Measurements from ENCODE around the gene CDX1.
A peak's percentile ranks its signal among the peaks of the same experiment; 100 is the strongest.

CDX1 gene

DNA sequence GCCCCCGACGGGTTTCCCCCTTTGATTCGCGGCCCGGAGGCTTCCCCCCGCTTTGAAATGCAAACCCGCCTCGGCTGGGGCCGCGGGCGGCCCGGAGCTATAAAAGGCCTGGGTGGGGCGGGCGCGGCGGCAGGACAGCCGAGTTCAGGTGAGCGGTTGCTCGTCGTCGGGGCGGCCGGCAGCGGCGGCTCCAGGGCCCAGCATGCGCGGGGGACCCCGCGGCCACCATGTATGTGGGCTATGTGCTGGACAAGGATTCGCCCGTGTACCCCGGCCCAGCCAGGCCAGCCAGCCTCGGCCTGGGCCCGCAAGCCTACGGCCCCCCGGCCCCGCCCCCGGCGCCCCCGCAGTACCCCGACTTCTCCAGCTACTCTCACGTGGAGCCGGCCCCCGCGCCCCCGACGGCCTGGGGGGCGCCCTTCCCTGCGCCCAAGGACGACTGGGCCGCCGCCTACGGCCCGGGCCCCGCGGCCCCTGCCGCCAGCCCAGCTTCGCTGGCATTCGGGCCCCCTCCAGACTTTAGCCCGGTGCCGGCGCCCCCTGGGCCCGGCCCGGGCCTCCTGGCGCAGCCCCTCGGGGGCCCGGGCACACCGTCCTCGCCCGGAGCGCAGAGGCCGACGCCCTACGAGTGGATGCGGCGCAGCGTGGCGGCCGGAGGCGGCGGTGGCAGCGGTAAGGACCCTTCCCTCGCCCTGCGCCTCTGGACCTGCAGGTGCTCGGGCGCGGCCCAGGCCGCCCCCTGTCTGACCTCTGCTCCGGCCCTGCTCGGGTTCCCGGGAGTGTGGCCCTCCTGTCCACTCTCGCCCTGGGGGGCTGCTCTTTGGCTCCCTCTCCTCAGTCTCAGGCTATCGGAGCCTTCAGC lies at the start of gene CDX1:
Gene CDX1 (plus strand): TSS at position 129 of the 862 bp plus-strand sequence. CDS start 99 bp downstream, at position 228.
- DNase-seq (ENCODE audit: low spot score): no peak

GRCh38 chr5:150117945-150118560 lies 48.5 kb upstream of the CDX1 start:
- no peak for DNase-seq (ENCODE audit: low spot score)

DNA sequence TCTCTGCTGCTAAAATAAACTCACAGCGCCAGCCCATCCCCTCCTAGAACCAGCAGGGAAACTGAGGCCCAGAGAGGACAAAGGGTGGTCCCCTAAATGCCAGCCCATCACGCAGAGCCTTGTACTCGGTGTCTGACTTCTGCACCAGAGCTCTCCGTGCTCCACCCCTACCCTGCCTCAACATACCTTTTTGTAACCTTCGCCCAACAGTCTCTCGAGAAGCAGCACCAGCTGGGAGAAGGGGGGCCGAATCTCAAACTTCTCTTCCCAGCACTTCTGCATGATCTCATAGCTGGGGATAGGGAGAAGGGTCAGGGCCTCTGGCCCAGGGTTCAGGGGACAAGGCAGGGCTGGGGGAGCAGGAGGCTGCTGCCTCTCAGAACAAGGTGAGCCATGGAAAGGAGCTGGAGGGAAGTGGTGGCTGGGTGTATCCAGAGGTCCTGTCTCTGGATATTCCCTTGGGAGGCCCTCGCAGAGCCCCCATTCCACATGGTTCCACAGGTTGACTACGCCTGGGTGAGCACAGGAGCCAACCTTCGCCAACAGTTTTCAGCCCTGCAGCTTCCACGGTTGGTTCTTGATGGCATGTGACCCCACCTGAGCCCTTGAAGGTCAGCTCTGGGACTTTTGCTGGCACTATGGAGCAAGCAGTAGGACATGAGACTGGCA lies 47.9 kb upstream of the CDX1 start:
- DNase-seq (ENCODE audit: low spot score): no peak

GRCh38 chr5:150119421-150120061 lies 47.0 kb upstream of the CDX1 start:
- DNase-seq (ENCODE audit: low spot score): no peak

DNA sequence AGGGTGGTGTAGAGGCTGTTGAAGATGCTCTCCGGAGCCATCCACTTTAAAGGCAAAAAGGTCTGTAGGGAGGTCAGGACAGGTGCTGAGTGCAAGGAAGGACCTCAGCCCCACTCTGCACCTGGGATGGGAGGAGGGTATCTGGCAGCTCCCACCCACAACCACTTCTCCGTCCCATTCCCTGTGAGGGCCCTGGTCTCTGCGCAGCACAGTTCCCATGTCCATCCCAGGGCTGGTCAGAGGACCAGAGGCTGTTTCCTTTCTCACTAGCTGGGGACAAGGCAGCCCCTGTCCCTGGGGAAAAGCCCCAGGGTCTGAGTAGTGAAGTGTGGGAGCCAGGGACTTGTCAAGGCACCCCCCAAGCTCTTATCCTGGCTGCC lies 46.5 kb upstream of the CDX1 start:
- DNase-seq (ENCODE audit: low spot score): no peak

DNA sequence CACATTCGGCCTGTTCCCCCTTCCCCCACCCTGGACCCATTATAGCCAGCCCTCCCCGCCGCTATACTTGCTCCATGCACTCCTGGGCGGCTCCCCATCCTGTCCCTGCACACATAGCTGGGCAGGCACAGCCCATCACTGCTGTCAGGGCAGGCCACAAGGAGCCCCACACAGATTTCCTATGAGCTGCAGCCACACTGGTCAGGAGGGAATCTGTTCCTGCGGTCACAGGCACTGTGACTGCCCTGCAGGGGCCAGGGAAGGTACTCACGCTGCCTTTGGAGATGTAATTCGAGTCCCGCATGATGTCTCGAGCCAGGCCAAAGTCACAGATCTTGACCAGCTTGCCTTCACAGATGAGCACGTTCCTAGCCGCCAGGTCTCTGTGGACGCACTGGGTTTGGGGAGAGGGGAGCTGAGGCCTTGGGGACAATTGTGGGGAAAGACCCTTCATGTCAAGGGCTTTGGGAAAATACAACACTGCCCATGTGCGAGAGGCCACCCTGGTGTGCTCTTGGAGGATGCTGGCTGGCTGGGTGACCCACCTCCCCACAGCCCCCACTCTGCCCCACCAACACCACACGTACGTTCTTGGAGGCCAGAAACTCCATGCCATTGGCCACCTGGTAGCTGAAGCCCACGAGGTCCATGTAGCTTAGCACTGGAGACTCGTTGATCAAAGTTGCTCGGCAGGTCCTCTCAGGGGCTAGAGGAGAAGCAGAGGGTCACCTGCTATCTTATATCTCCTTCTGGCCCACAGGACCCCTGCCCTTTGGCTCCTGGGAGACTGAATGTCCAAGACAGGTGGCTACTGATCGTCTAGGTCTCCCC lies 45.7 kb upstream of the CDX1 start:
- no peak for DNase-seq (ENCODE audit: low spot score)

DNA sequence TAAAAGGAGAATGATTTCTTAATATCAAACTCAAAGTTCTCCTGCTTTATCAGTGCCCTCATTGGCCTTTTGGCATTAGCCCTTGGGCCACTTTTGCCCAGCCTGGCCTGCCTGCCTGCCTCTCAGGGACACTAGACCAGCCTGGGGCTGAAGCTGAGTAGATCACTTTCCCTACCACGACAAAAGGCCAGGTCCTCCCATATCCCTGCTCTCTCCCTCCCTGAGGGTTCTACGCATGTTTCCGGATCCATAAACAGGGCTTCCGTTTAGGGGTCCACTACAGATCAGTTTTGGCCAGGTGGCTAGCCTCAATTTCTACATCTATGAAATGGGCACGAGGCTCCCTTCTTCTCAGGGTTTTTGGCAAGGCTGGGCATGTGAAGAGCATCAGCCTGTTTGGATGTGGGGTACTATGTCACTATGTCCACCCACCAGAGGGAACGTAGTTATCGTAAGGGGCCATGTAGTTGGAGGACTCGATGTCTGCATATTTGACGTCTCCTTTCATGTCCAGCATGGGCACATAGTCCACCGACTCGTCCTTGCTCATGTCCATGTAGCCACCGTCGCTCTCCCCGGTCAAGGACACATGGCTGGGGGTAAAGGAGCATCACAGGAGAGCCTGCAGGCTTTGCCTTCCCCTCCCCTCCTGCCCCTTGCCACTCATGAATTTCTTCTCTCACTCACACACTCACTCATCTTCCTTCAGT lies 45.0 kb upstream of the CDX1 start:
- DNase-seq (ENCODE audit: low spot score): no peak

DNA sequence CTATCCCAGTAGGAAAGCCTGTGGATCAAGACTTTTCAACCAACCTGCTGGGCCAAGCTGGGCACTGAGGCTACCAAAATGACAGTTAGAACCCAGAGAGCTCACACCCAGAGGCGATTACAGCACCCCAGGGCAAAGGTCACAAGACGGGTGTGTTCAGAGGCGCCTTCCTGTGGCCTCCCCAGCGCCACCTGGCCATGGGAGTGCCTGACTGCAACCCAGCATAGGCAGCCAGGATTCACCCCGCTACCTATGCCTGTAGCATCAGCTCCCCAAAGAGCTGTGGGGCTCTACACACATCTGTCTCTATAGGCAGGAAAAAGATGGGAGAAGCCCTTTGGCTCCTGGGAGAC lies 44.4 kb upstream of the CDX1 start:
- DNase-seq (ENCODE audit: low spot score): no peak

GRCh38 chr5:150122536-150123481 lies 43.8 kb upstream of the CDX1 start:
- DNase-seq (ENCODE audit: low spot score): no peak

GRCh38 chr5:150123542-150123941 lies 43.0 kb upstream of the CDX1 start:
- no peak for DNase-seq (ENCODE audit: low spot score)

DNA sequence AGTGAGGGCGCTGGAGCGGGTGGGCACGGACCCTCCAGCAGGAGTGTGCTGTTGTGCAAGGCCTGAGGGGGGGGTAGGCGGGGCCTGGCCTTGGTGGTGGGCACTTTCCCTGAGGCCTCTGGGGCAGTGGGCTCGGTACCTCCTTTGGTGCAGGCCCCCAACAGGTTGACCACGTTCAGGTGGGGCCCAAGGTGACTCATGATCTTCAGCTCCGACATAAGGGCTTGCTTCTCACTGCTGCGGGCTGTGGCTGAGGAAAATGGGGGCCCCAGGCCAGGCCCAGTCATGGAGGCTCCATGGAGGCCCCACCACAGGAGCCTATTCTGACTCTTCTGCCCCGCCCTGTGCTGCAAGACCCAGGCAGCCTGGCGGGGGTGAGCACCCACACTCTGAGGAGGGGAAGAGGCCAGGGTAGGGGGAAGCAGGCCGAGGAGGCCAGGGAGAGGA lies 42.4 kb upstream of the CDX1 start:
- DNase-seq (ENCODE audit: low spot score): no peak

GRCh38 chr5:150124596-150124995 lies 42.0 kb upstream of the CDX1 start:
- no peak for DNase-seq (ENCODE audit: low spot score)

GRCh38 chr5:150125334-150125733 lies 41.2 kb upstream of the CDX1 start:
- no peak for DNase-seq (ENCODE audit: low spot score)

GRCh38 chr5:150126199-150126920 lies 40.2 kb upstream of the CDX1 start:
- DNase-seq (ENCODE audit: low spot score): no peak

DNA sequence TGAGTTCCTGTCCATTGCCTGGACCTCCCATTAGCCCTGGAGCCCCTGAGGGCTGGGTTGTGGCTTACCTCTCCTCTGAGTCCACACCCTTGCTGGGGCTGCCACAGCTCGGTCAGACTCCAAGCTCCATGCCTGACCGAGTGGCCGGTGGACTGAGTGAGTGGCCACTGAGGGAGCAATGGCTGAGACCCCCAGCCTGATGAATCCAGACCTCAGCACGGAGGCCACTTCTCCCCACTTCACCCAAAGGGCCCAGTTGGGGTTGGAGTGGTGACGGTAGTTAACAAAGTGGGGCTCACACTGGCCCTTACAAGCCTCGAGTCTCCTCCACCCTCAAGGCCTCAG lies 39.7 kb upstream of the CDX1 start:
- no peak for DNase-seq (ENCODE audit: low spot score)

DNA sequence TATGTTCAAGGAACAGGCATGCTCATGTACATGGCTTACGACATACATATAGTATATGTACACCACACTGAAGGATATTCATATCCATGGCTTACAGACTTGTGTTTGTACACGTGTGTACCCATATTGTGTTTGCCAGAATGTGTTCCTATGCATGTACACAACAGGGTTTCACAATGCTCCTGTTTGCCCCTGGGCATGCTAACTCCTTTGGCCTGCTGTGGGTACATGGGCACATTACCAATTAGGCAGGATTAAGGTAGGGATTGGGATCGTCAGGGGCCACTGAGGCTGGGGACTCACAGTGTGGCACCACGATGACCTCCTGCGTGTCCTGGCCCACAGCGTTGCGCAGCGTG lies 37.1 kb upstream of the CDX1 start:
- no peak for DNase-seq (ENCODE audit: low spot score)

DNA sequence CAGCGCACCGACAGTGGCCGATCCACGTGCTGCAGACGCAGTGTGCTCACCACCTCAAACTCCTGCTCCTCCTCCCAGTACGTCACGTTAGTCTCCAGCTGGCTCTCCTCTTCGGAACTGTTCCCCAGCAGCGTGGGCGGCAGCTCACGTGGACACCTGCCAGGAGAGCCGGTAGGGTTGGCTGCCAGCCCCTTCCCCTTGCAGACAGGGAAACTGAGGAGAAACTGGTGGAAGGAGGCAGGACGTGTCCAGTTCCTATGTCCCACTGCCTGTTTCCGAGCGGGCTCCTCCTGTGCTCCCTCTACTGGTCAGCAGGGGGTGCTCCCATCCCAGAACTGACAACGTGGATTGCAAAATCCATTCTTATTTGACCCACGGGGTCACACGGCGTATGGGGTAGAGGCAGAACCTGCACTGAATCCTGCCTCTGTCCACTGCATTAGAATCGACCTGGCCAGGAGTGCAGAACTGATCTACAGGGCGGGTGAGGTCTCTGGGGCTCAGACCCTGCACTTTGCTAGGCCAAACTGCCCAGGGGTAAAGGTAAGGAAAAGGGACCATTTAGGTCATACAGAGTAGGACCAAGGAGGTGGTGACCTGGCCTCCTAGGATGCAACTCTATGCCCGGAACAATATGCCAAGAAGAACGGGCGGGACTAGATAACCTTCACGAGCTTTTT lies 36.6 kb upstream of the CDX1 start:
- peak; percentile 41 for DNase-seq (ENCODE audit: low spot score)

GRCh38 chr5:150130493-150130922 lies 36.1 kb upstream of the CDX1 start:
- DNase-seq (ENCODE audit: low spot score): no peak

DNA sequence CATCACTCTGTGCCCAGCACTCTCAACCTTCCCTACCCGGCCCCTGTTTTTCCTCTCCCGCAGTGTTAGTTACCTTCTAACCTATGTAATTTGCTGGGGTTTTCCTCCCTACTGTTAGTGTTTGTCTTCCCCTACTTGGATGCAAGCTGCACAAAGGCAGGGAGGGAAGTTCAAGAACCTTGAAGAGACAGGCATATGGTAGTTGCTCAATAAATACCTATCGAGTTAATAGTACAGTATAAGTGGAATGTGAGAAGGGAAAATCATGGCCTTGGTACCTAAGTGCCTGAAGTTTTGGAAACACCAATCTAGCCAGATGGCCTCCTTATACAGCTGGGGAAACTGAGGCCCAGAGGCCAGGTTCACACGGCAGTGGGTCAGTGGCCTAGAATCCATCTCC lies 35.1 kb upstream of the CDX1 start:
- DNase-seq (ENCODE audit: low spot score): no peak

Measured in CD4-positive, alpha-beta T cell treated with Interleukin-2 at 100 ng/mL for 4 hours (primary cell).